OCI-LY7 (cell line): ENCODE measurements around the gene MECR. TPM values are rescaled to one million over a fixed set of nuclear protein-coding genes. Genes with fewer than 3 reads are reported as not detected.

Experiments
- BruUV-seq: library from RNA; stranded (reverse); fragments of 400-500 nt; replicated peaks from 2 replicates; lab custom pipeline; 2021; lab: Mats Ljungman, UMichigan
- CTCF ChIA-PET: fragments of 300-600 bp; sonication (Branson Sonifier 250); formaldehyde crosslinking; loops from one replicate; lab custom pipeline; 2022; ENCODE audit warnings: antibody characterized with exemption; ENCODE audit not compliant: unreplicated experiment; lab: Charles Lee
- POLR2A ChIA-PET: fragments of 300-600 bp; sonication (Branson Sonifier 250); formaldehyde crosslinking; loops from one replicate; lab custom pipeline; 2022; ENCODE audit warnings: antibody characterized with exemption; lab: Charles Lee
- DNase-seq: peaks from one replicate; pipeline ENCODE4 v3.0.0-alpha.2; 2015; ENCODE audit warnings: low spot score
- H2AFZ ChIP-seq: fragments of 200-600 bp; sonication (generic), shearing (Covaris generic); 2 replicates; pipeline ENCODE4 v1.6.1; 2014; ENCODE audit warnings: mild to moderate bottlenecking, antibody characterized with exemption, low read length, moderate library complexity
- H3K27ac ChIP-seq: fragments of 200-600 bp; sonication (generic); 2 replicates; pipeline ENCODE4 v1.5.1; 2014; ENCODE audit warnings: mixed run types, low read depth, mild to moderate bottlenecking, moderate library complexity, low read length, inconsistent platforms; ENCODE audit not compliant: poor library complexity, severe bottlenecking
- H3K36me3 ChIP-seq: fragments of 200-600 bp; sonication (generic); 2 replicates; pipeline ENCODE4 v1.6.1; 2014; ENCODE audit warnings: mild to moderate bottlenecking, antibody characterized with exemption, low read length, moderate library complexity, mixed read lengths; ENCODE audit not compliant: insufficient read depth
- H3K4me1 ChIP-seq: fragments of 200-600 bp; sonication (generic); 2 replicates; pipeline ENCODE4 v1.5.1; 2014; ENCODE audit warnings: mild to moderate bottlenecking, low read length; ENCODE audit not compliant: insufficient read depth, poor library complexity, severe bottlenecking
- H3K4me2 ChIP-seq: fragments of 200-600 bp; sonication (generic); 2 replicates; pipeline ENCODE4 v1.6.1; 2014; ENCODE audit warnings: mild to moderate bottlenecking, low read length
- H3K4me3 ChIP-seq: fragments of 200-600 bp; sonication (generic); 2 replicates; pipeline ENCODE4 v1.5.1; 2014; ENCODE audit warnings: mild to moderate bottlenecking, low read depth, low read length; ENCODE audit not compliant: poor library complexity, severe bottlenecking
- H3K79me2 ChIP-seq: fragments of 200-600 bp; sonication (generic); 2 replicates; pipeline ENCODE4 v1.6.1; 2016; ENCODE audit warnings: low read depth, mild to moderate bottlenecking, low read length, moderate library complexity, mixed read lengths; ENCODE audit not compliant: insufficient read depth
- H3K9me2 ChIP-seq: fragments of 200-600 bp; sonication (generic); 2 replicates; pipeline ENCODE4 v1.6.1; 2016; ENCODE audit warnings: mild to moderate bottlenecking, low read length, mixed read lengths; ENCODE audit not compliant: insufficient read depth
- H3K9me3 ChIP-seq: fragments of 200-600 bp; sonication (generic); 2 replicates; pipeline ENCODE4 v1.6.1; 2014; ENCODE audit warnings: mild to moderate bottlenecking, mixed run types, low read length, mixed read lengths
- H4K20me1 ChIP-seq: fragments of 200-600 bp; sonication (generic); 2 replicates; pipeline ENCODE4 v1.6.1; 2014; ENCODE audit warnings: mild to moderate bottlenecking, antibody characterized with exemption, low read length, moderate library complexity, mixed read lengths; ENCODE audit not compliant: insufficient read depth
- EZH2phosphoT487 ChIP-seq: fragments of 200-600 bp; sonication (generic); IDR thresholded peaks from 2 replicates; pipeline ENCODE4 v1.6.1; 2018; ENCODE audit warnings: low read depth, borderline replicate concordance, mild to moderate bottlenecking, mixed run types, antibody characterized with exemption, low read length, moderate library complexity, mixed read lengths
- intact Hi-C: fragments of 100-400 bp; cut with micrococcal nuclease; formaldehyde crosslinking; loops from one replicate; pipeline ENCODE4 v1.10.0; 2022; ENCODE audit not compliant: unreplicated experiment
- total RNA-seq, 2 experiments: library from RNA; depleted of rRNA in 1 of 2; stranded (reverse); fragments of >200 nt in 1 of 2; shearing (Covaris generic) in 1 of 2; gene quantifications; 2 replicates each; pipeline ENCODE4 v1.2.3, GENCODE V29; 2014 to 2022
- TF ChIP-seq, protein P1 (sequence below): fragments of 200-600 bp; sonication (generic); conservative IDR thresholded peaks from 2 replicates; pipeline ENCODE4 v1.5.1; 2014; ENCODE audit warnings: mild to moderate bottlenecking, antibody characterized with exemption, low read length, moderate library complexity, mixed read lengths

Gene MECR
- total RNA-seq, 2 experiments from 2014 or later: 33.3 to 33.5 TPM

DNA sequence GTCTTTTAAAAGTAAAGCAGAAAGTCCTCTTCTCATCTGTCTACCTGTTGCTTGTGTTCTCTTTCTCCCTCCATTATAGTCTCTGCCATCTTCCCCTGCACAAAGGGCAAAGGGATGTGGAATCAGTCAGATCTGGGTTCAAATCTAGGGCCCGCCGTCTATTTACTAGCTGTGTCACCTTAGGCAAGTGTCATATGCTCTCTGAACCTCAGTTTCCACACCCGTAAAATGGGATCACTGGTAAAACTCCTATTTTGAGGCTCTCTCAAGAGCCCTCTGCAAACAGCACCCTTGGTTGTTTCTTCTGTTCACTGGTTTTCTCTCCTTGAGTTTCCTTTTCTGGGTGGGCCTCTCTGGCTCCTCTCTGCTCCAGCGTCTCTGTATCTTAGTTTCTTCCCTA is 3.0 kb upstream of the MECR start:
- ChIA-PET POLR2A (no interaction called here), CTCF (no interaction called here)

DNA sequence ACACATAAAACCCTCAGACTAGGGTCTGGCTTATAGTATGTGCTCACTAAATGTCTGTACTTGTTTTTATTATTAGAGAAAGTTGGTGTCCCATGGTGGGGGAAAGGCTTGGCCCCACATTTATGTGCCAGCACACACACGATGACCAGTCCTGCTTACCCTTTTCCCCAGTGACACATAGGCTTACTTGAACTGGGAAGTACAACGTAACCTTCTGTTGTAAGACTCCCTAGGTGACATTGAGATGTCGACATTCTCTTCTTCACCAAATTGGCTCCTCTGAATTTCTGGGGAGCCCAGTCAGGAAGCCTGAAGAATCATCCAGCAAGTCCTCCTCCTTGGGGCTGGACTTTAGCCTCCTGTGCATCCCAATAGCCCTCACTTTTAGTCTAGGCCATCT is 1.7 kb upstream of the MECR start:
- Histone ChIP-seq H3K36me3 (no peaks in the 10 kb centered on the region), H3K9me2 (no peaks in the 10 kb centered on the region), H3K79me2 (peaks cover 9% of the 10 kb centered on the region; the same call in 1 of the 2 replicates), H3K9me3 (no peaks in the 10 kb centered on the region), H2AFZ (no peak overlapping the region), H4K20me1 (no peaks in the 10 kb centered on the region), H3K27ac (no peak overlapping the region), H3K4me2 (no peak overlapping the region), H3K4me3 (no peak overlapping the region), H3K4me1 (peaks cover 28% of the 10 kb centered on the region)
- TF ChIP-seq EZH2phosphoT487: no peak
- TF ChIP-seq, protein P1, sequence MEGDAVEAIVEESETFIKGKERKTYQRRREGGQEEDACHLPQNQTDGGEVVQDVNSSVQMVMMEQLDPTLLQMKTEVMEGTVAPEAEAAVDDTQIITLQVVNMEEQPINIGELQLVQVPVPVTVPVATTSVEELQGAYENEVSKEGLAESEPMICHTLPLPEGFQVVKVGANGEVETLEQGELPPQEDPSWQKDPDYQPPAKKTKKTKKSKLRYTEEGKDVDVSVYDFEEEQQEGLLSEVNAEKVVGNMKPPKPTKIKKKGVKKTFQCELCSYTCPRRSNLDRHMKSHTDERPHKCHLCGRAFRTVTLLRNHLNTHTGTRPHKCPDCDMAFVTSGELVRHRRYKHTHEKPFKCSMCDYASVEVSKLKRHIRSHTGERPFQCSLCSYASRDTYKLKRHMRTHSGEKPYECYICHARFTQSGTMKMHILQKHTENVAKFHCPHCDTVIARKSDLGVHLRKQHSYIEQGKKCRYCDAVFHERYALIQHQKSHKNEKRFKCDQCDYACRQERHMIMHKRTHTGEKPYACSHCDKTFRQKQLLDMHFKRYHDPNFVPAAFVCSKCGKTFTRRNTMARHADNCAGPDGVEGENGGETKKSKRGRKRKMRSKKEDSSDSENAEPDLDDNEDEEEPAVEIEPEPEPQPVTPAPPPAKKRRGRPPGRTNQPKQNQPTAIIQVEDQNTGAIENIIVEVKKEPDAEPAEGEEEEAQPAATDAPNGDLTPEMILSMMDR: no peak
- ChIA-PET CTCF (interaction anchor here (1.2 kb wide), 1 partner anchor 51 kb away, joined by 3 read pairs; the partner anchor contains the start of gene SRSF4), POLR2A (interaction anchor here (0.6 kb wide), 2 partner anchors 41 to 358 kb away, joined by 3 to 4 read pairs; no protein-coding TSS in a partner anchor)
- DNase-seq: no peak
- BruUV-seq: no TSS peak
- intact Hi-C loops: loop anchor here (10.0 kb wide), 1 partner anchor 92 kb away; no protein-coding TSS in a partner anchor

More for the DNA sequence above, 3.0 kb upstream of the MECR start:
- no peaks in the 10 kb centered on the region for H3K36me3 ChIP-seq
- no peak overlapping the region for H2AFZ ChIP-seq
- no peaks in the 10 kb centered on the region for H4K20me1 ChIP-seq
- no peak overlapping the region for H3K4me2 ChIP-seq
- no peak overlapping the region for H3K4me3 ChIP-seq
- intact Hi-C loops: loop anchor here (10.0 kb wide), 1 partner anchor 91 kb away; no protein-coding TSS in a partner anchor
- no peaks in the 10 kb centered on the region for H3K9me2 ChIP-seq
- BruUV-seq: no TSS peak
- peaks cover 9% of the 10 kb centered on the region; the same call in 1 of the 2 replicates for H3K79me2 ChIP-seq
- TF ChIP-seq, protein P1: no peak
- no peak for TF ChIP-seq EZH2phosphoT487
- H3K27ac ChIP-seq: no peak overlapping the region
- no peaks in the 10 kb centered on the region for H3K9me3 ChIP-seq
- no peak for DNase-seq
- peaks cover 28% of the 10 kb centered on the region for H3K4me1 ChIP-seq

DNA sequence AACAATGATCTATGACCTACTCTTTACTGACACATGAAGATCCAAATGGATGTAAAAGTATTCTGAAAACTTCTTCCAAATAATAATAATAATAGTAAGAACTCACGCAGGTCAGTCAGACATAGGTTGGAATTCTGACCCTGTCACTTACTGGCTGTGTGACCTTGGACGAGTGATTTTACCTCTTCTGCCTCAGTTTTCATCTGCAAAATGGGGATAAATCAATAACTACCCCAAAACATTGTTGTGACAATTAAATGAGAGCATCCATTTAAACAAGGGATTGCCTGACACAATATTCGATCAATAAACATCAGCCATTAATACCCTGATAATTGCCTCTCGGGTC is 556 bp downstream of the MECR start:
- no peaks in the 10 kb centered on the region for H4K20me1 ChIP-seq
- peaks cover 16% of the 10 kb centered on the region for H3K4me1 ChIP-seq
- peak overlapping the region; percentile 97 for H3K4me3 ChIP-seq
- H3K9me2 ChIP-seq: no peaks in the 10 kb centered on the region
- no peak overlapping the region for H3K27ac ChIP-seq
- peak overlapping the region; percentile 91 for H3K4me2 ChIP-seq
- TF ChIP-seq, protein P1: no peak
- BruUV-seq: TSS peak; percentile 69
- no peak for DNase-seq
- intact Hi-C loops: loop anchor here (10.0 kb wide), 1 partner anchor 95 kb away; no protein-coding TSS in a partner anchor
- H3K79me2 ChIP-seq: peaks cover 9% of the 10 kb centered on the region; the same call in 1 of the 2 replicates
- H3K36me3 ChIP-seq: no peaks in the 10 kb centered on the region
- no peaks in the 10 kb centered on the region for H3K9me3 ChIP-seq
- ChIA-PET POLR2A (interaction anchor here (0.6 to 1.0 kb wide), 2 partner anchors 48 to 72 kb away, joined by 3 read pairs; partner anchors contain the start of gene SRSF4), CTCF (no interaction called here)
- peak overlapping the region; percentile 98 for H2AFZ ChIP-seq
